NCI-H2227 (cell line): Measurements from ENCODE around the gene PRKCG.

Experiments
- DNase-seq: peaks from one replicate; lab custom pipeline; 2025; ENCODE audit not compliant: unreplicated experiment; lab: John Stamatoyannopoulos, UW

The PRKCG gene

GRCh38 chr19:53871454-53871853 lies 10.5 kb upstream of the PRKCG start:
- DNase-seq = no peak

GRCh38 chr19:53872762-53873161 lies 9.2 kb upstream of the PRKCG start:
- DNase-seq = no peak

DNA sequence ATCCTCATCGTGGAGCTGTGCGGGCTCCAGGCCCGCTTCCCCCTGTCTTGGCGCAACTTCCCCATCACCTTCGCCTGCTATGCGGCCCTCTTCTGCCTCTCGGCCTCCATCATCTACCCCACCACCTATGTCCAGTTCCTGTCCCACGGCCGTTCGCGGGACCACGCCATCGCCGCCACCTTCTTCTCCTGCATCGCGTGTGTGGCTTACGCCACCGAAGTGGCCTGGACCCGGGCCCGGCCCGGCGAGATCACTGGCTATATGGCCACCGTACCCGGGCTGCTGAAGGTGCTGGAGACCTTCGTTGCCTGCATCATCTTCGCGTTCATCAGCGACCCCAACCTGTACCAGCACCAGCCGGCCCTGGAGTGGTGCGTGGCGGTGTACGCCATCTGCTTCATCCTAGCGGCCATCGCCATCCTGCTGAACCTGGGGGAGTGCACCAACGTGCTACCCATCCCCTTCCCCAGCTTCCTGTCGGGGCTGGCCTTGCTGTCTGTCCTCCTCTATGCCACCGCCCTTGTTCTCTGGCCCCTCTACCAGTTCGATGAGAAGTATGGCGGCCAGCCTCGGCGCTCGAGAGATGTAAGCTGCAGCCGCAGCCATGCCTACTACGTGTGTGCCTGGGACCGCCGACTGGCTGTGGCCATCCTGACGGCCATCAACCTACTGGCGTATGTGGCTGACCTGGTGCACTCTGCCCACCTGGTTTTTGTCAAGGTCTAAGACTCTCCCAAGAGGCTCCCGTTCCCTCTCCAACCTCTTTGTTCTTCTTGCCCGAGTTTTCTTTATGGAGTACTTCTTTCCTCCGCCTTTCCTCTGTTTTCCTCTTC lies 8.0 kb upstream of the PRKCG start:
- no peak for DNase-seq

DNA sequence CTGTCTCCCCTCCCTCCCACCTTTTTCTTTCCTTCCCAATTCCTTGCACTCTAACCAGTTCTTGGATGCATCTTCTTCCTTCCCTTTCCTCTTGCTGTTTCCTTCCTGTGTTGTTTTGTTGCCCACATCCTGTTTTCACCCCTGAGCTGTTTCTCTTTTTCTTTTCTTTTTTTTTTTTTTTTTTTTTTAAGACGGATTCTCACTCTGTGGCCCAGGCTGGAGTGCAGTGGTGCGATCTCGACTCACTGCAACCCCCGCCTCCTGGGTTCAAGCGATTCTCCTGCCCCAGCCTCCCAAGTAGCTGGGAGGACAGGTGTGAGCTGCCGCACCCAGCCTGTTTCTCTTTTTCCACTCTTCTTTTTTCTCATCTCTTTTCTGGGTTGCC lies 7.4 kb upstream of the PRKCG start:
- no peak for DNase-seq

DNA sequence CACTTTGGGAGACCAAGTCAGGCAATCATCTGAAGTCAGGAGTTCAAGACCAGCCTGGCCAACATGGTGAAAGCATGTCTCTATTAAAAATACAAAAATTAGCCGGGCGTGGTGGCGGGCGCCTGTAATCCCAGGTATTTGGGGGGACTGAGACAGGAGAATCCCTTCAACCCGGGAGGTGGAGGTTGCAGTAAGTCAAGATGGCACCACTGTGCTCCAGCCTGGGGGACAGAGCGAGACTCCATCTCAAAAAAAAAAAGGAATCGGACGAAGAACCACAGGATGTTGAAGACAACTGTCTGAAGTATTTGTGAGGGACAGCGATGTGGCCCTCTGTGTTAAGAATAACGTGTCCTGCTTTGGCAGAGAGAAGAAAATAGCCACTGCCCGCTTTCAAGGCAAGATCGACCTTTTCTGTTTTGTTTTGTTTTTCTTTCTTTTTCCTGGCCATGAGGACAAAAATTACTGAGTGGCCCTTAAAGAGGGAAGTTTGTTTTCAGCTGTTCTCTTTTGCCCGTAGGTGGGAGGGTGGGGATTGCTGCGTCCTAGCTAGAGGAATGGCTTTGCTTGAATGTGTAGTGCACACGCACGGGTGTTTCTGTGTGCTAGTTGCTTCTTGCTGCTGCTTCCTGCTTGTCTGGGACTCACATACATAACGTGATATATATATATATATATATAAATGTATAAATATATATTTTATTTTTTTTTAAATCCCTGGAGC lies 6.2 kb upstream of the PRKCG start:
- no peak for DNase-seq

DNA sequence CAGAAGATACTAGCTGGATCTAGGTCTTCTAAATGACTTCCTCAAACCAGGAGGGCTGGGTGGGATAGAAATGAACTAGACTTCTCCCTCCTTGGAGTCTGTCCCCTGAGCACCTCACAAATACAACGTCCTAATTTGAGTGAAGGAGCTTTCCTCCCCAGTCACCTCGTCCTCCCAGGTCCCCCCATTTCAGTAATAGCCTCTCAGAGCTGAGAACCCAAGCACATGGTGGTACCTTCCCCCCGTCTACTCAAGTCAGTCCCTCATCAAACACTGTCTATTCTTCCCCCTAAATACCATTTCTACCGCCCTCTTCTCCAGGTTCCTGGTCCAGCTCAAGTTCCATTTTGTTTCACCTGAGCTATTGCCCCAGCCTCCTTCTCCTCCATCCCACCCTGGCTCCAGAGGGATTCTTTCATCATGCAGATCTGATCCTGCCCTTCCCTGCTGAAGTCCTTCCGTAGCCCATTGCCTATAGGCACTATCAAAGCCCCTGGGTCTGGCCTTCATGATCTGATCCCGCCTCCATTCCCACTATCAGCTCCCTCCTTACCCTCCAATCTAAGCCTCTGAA lies 5.3 kb upstream of the PRKCG start:
- DNase-seq = no peak

DNA sequence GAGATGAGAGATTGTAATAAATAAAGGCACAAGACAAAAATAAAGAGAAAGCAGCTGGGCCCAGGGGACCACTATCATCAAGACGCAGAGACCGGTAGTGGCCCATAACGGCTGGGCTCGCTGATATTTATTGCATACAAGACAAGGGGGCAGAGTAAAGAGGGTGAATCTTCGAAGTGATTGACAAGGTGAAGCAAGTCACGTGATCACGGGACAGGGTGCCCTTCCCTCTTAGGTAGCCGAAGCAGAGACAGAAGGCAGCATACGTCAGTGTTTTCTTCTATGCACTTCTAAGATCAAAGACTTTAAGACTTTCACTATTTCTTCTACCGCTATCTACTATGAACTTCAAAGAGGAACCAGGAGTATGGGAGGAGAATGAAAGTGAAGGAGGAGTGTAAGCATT lies 4.6 kb upstream of the PRKCG start:
- DNase-seq = no peak

DNA sequence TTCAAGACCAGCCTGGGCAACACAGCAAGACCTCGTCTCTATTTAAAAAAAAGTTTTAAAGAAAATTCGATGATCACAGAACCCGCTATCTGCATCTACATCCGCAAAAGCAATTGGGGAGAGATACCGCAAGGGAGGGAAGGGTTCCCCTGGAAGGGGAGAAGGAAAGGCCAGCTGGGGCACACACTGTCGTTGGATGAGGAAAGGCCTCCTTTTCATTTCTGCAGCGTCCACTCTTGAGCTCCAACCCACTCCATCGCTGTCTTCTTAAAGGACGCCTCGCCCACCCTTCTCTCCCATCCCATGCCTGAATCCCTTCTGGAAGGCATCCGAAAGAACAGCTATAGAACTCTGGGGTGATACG lies 3.2 kb upstream of the PRKCG start:
- peak; percentile 72 for DNase-seq

DNA sequence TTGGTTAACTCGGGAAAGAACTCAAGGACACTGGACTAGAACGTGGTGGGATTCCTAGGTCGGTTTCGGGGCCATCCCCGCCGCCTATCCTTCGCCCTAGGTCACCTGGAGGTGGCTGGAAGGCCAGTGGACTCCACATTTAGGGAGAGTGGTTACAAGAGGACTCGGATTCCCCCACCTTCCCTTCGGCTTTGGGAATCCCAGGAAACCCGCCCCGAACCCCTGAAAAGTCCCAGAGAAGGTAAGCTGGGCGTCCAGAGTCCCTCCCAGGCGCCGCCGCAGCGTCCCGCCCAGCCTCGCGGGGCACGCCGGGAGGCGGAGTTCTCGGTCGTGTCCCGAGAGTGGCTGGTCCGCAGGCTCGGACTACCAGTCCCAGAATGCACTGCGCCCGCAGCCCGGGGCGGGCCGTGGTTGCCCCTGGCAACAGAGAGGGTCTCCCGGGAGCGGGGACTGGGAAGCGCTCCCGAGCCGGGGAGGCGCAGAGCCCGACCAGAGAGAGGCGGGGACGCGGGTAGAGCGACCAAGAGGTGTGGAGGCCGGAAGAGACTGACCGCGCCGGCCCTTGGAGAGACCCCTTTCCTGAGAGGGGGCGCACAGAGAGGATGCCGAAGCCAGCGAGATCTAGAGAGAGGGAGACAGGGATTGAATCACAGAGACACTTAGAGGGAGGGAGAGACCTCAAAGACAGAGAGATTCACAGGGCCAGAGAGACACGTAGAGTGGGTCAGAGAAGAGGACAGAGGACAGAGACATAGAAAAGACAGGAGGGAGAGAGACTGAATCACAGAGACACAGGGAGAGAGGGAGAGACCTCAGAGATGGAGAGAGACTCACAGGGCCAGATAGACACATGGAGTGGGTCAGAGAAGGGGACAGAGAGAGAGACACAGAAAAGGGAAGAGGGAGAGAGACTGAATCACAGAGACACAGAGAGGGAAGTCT lies 2.6 kb upstream of the PRKCG start:
- DNase-seq = peak; percentile 100

- DNase-seq = no peak
Measured at GRCh38 chr19:53880711-53881481, 1.1 kb upstream of the PRKCG start.

DNA sequence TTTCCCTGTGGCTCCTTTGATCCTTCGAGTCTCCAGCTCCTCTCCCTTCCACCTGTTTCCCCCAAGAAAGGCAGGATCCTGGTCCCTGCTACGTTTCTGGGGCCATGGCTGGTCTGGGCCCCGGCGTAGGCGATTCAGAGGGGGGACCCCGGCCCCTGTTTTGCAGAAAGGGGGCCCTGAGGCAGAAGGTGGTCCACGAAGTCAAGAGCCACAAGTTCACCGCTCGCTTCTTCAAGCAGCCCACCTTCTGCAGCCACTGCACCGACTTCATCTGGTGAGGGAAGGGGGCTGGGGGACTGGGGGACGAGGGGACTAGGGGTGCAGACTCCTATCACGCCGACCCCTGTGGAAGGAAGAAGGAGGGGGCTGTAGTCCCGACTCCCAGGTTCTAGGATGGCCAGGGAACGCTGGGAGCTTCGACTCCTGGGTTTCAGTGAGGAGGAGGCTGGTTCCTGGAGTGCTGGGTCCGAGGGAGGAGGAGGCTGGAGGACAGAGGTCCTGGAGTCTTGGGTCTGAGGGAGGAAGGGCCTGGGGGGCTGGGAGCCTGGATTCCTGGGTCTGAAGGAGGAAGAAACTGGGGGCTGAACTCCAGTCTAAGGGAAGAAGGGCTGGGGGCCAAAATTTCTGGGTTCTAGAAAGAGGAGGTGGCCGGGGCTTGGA lies 524 bp downstream of the PRKCG start:
- DNase-seq = no peak

DNA sequence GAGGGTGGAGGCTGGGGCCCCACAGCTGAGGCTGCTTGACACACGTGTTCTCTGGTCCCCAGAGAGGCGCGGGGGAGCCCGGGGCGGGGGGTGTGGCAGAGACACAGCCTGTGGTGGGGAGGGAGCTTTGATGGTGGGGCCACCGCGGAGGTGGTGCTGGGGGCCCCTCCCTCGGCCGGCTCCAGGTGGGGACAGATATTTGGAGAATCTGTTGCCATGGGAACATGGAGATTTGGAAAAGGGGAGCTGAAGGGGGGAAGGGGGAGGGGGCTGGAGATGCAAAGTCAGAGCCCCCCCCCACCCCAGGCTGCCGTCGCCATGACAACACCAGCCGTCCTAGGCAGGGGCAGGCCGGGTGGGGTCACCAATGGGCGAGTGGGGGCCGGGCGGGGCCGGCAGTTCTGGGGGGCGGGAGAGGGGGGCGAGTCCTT lies 1.2 kb downstream of the PRKCG start:
- peak; percentile 59 for DNase-seq

GRCh38 chr19:53883741-53884140 lies 1.7 kb downstream of the PRKCG start:
- no peak for DNase-seq

- DNase-seq = no peak
Measured at GRCh38 chr19:53884256-53884655, 2.3 kb downstream of the PRKCG start.

GRCh38 chr19:53885036-53885435 lies 3.0 kb downstream of the PRKCG start:
- DNase-seq = no peak

GRCh38 chr19:53892301-53892980 lies 10.4 kb downstream of the PRKCG start:
- DNase-seq = no peak

DNA sequence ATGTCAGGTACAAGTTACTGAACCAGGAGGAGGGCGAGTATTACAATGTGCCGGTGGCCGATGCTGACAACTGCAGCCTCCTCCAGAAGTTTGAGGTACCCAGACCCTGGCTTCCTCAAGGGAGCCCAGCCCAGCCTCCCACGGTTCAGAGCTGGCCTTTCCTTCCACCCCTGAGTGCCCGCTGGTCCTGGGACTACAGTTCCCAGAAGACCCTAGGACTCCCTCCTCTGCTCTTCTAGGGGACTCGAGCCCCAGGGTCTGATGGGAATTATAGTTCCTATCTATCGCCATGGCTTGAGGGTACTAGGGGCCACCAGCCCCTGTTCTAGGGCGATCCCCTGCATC lies 11.0 kb downstream of the PRKCG start:
- peak; percentile 74 for DNase-seq

- no peak for DNase-seq
Measured at GRCh38 chr19:53894707-53895106, 12.7 kb downstream of the PRKCG start.

DNA sequence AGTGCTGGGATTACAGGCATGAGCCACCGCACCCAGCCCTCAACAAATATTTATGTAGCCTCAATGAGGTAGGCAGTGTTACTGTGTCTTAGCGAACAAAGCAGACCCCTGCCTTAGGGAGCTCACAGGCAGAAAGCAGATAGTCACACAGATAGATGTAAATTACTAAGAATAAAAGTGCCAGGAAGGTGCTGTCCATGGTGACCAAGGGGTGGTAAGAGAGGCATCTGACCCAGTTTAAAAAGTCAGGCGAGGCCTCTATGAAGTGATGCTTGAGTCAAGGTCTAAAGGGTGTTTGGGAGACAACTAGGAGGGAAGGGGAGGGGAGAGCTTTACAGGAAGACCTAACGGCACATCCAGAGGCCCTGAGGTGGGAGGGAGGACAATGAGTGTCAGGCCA lies 14.7 kb downstream of the PRKCG start:
- no peak for DNase-seq
